PFSK-1 (cell line): ENCODE results near the gene FOSL2.

Experiments
- FOXP2 ChIP-seq: optimal IDR thresholded peaks from 2 replicates; pipeline ENCODE3; 2011; ENCODE audit warnings: borderline replicate concordance, control low read depth, inconsistent platforms; ENCODE audit not compliant: insufficient read depth; ENCODE audit errors: extremely low read length, extremely low read depth
- POLR2AphosphoS5 ChIP-seq: IDR thresholded peaks from 2 replicates; pipeline ENCODE4 v1.6.1; 2012; ENCODE audit warnings: low read depth, mild to moderate bottlenecking, control low read depth, low read length, moderate library complexity
- SIN3A ChIP-seq: IDR thresholded peaks from 2 replicates; pipeline ENCODE4 v1.6.1; 2012; ENCODE audit warnings: mild to moderate bottlenecking, low read length, moderate library complexity, borderline replicate concordance; ENCODE audit not compliant: insufficient read depth
- TAF1 ChIP-seq: IDR thresholded peaks from 2 replicates; pipeline ENCODE4 v1.6.1; 2012; ENCODE audit warnings: low read length, control low read depth, borderline replicate concordance; ENCODE audit not compliant: insufficient read depth
- TF ChIP-seq, protein P1 (sequence below), 2 experiments: IDR thresholded peaks; 2 replicates each; pipeline versions ENCODE4 v1.6.1 to v1.8.0; 2011 to 2012; ENCODE audit warnings: low read depth in 2 of 2, low read length in 2 of 2, control low read depth in 1 of 2, inconsistent platforms in 1 of 2, mild to moderate bottlenecking in 1 of 2, moderate library complexity in 1 of 2; ENCODE audit not compliant: insufficient read depth in 1 of 2

Gene FOSL2

DNA sequence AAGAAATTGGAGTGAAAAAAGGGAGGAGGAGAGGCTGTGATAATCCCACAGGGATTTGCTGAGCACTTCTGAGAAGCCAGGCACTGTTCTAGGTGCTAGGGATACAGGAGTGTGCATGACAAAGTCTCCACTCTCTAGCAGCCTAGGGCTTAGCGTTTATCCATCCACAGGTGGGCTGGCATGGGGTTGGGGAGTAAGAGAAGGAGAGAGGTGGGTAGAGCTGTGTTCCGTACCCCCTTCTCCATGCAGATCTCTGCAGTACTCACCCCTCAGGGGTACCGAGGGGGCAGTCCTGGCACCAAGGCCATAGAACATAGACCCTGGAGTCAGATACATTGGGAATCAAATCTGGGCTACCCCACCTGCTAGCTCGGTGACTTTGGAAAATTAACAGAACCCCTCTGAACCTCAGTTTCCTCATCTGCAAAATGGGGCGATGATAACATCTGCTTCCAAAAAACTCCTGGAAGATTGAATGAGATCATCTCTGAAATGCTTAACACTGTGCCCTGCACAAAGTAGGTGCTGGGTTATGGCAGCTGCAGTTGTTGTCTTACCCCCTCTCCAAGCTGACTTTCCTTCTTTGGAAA is 18.6 kb downstream of the FOSL2 start:
- TF ChIP-seq TAF1 (no peak), POLR2AphosphoS5 (no peak), FOXP2 (no peak), SIN3A (no peak)
- TF ChIP-seq, protein P1, sequence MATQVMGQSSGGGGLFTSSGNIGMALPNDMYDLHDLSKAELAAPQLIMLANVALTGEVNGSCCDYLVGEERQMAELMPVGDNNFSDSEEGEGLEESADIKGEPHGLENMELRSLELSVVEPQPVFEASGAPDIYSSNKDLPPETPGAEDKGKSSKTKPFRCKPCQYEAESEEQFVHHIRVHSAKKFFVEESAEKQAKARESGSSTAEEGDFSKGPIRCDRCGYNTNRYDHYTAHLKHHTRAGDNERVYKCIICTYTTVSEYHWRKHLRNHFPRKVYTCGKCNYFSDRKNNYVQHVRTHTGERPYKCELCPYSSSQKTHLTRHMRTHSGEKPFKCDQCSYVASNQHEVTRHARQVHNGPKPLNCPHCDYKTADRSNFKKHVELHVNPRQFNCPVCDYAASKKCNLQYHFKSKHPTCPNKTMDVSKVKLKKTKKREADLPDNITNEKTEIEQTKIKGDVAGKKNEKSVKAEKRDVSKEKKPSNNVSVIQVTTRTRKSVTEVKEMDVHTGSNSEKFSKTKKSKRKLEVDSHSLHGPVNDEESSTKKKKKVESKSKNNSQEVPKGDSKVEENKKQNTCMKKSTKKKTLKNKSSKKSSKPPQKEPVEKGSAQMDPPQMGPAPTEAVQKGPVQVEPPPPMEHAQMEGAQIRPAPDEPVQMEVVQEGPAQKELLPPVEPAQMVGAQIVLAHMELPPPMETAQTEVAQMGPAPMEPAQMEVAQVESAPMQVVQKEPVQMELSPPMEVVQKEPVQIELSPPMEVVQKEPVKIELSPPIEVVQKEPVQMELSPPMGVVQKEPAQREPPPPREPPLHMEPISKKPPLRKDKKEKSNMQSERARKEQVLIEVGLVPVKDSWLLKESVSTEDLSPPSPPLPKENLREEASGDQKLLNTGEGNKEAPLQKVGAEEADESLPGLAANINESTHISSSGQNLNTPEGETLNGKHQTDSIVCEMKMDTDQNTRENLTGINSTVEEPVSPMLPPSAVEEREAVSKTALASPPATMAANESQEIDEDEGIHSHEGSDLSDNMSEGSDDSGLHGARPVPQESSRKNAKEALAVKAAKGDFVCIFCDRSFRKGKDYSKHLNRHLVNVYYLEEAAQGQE (IDR thresholded peaks at IDR 0.05; ENCODE audit: insufficient read depth in 1 of 2, low read depth in 2 of 2, low read length in 2 of 2): no peak

DNA sequence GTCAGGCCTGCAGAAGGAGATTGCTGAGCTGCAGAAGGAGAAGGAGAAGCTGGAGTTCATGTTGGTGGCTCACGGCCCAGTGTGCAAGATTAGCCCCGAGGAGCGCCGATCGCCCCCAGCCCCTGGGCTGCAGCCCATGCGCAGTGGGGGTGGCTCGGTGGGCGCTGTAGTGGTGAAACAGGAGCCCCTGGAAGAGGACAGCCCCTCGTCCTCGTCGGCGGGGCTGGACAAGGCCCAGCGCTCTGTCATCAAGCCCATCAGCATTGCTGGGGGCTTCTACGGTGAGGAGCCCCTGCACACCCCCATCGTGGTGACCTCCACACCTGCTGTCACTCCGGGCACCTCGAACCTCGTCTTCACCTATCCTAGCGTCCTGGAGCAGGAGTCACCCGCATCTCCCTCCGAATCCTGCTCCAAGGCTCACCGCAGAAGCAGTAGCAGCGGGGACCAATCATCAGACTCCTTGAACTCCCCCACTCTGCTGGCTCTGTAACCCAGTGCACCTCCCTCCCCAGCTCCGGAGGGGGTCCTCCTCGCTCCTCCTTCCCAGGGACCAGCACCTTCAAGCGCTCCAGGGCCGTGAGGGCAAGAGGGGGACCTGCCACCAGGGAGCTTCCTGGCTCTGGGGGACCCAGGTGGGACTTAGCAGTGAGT is 19.4 kb downstream of the FOSL2 start:
- TF ChIP-seq SIN3A (no peak), TAF1 (no peak), POLR2AphosphoS5 (no peak), FOXP2 (no peak)
- TF ChIP-seq, protein P1 (IDR thresholded peaks at IDR 0.05; ENCODE audit: insufficient read depth in 1 of 2, low read depth in 2 of 2, low read length in 2 of 2): no peak

GRCh38 chr2:28412625-28413151 is 20.0 kb downstream of the FOSL2 start:
- no peak for TF ChIP-seq TAF1
- TF ChIP-seq, protein P1 (IDR thresholded peaks at IDR 0.05; ENCODE audit: insufficient read depth in 1 of 2, low read depth in 2 of 2, low read length in 2 of 2): no peak
- TF ChIP-seq POLR2AphosphoS5: no peak
- TF ChIP-seq SIN3A: no peak
- no peak for TF ChIP-seq FOXP2

GRCh38 chr2:28413152-28413898 is 20.7 kb downstream of the FOSL2 start:
- no peak for TF ChIP-seq FOXP2
- no peak for TF ChIP-seq POLR2AphosphoS5
- no peak for TF ChIP-seq SIN3A
- TF ChIP-seq, protein P1 (IDR thresholded peaks at IDR 0.05; ENCODE audit: insufficient read depth in 1 of 2, low read depth in 2 of 2, low read length in 2 of 2): no peak
- TF ChIP-seq TAF1: no peak
